T-helper 1 cell (primary cell): ENCODE results near the gene DOC2A.
A peak's percentile ranks its signal among the peaks of the same experiment; 100 is the strongest.

Experiments
- DNase-seq, 5 donors: peaks; one replicate each; pipeline ENCODE4 v3.0.0-alpha.2; 2012 to 2020

Gene DOC2A

GRCh38 chr16:30005341-30006094 lies 5.3 kb downstream of the DOC2A start:
- peak in 3 of 5 donors; percentile 26 to 38 (median 38) for DNase-seq

- DNase-seq: no peak
Observed at GRCh38 chr16:30004811-30005242, 6.0 kb downstream of the DOC2A start.

GRCh38 chr16:30004424-30004776 lies 6.4 kb downstream of the DOC2A start:
- no peak for DNase-seq

- no peak for DNase-seq
Observed at GRCh38 chr16:30003670-30004423, 7.0 kb downstream of the DOC2A start.

GRCh38 chr16:30002614-30003346 lies 8.0 kb downstream of the DOC2A start:
- no peak for DNase-seq

GRCh38 chr16:30000735-30001631 lies 9.8 kb downstream of the DOC2A start:
- DNase-seq: no peak

- DNase-seq: no peak
Observed at GRCh38 chr16:29999605-30000004, 11.2 kb downstream of the DOC2A start.

- DNase-seq: no peak
Observed at GRCh38 chr16:29996766-29997250, 14.0 kb downstream of the DOC2A start.

GRCh38 chr16:29995911-29996765 lies 14.7 kb downstream of the DOC2A start, which contains the start of gene INO80E:
TSS of gene INO80E (plus strand) at chr16:29996241. CDS start at chr16:29996311, 70 bp downstream.
- DNase-seq: peak; percentile 97 to 99 (median 98)

GRCh38 chr16:29995324-29995910 lies 15.4 kb downstream of the DOC2A start, which contains the start of gene HIRIP3:
TSS of gene HIRIP3 (minus strand) at chr16:29995617. CDS start at chr16:29995605, 12 bp downstream.
- peak; percentile 73 to 90 (median 84) for DNase-seq

GRCh38 chr16:29994600-29995323 lies 16.1 kb downstream of the DOC2A start:
- DNase-seq: no peak

GRCh38 chr16:29993903-29994599 lies 16.8 kb downstream of the DOC2A start:
- DNase-seq: no peak

- DNase-seq: no peak
Observed at GRCh38 chr16:29993191-29993902, 17.5 kb downstream of the DOC2A start.

- DNase-seq: no peak
Observed at GRCh38 chr16:29992344-29992967, 18.4 kb downstream of the DOC2A start.

- no peak for DNase-seq
Observed at GRCh38 chr16:29991571-29991904, 19.3 kb downstream of the DOC2A start.

GRCh38 chr16:29990883-29991570 lies 19.8 kb downstream of the DOC2A start:
- DNase-seq: no peak

GRCh38 chr16:29990034-29990433 lies 20.8 kb downstream of the DOC2A start:
- no peak for DNase-seq
